ENCODE measurements around the gene GPX4. TPM values are rescaled to one million over a fixed set of nuclear protein-coding genes. Genes with fewer than 3 reads are reported as not detected.

Gene GPX4
- total RNA-seq, 1 experiment from 2014 or later, result 355 TPM

DNA sequence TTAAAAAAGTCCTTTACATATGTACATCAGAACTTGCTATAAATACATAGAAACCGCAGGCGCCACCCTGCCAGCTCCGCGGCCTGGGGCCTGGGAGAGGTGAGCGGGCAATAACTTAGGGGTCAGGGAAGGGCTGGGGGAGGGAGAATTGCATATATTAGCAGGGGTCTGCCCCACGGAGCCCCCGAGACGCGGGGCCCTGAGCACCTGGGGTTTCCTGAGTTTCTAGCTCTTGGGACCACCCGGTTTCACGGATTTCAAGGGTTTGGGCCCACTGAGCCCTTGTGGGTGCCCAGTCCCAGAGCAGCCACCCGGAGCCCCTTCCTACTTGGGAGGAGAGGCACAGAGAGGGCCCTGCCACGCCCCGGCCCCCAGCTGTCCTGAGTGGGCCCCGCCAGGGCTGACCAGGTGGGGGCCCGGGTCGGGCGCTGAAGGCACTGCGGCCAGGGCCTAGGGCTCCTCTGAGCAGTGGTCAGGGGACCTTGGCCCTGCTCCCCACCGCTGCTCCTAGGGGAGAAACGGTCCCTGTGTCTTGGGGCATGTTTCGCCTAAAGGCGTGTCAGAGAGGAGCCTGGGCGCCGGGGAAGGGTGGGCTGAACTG is 4.0 kb downstream of the GPX4 start:
- no peak overlapping the region for H2BK15ac ChIP-seq (ENCODE audit: low read depth, low read length)
- H3K4ac ChIP-seq (ENCODE audit: low read depth, low read length), result no peak overlapping the region
- no CpG with 5 or more reads among the region's 25 CpGs for WGBS (ENCODE audit: extremely low coverage, insufficient read length, low lambda C conversion rate)
- H3T11ph ChIP-seq (ENCODE audit: low read length), result no peak overlapping the region
- H3K79me2 ChIP-seq (ENCODE audit: insufficient read depth, low read length), result no peaks in the 10 kb centered on the region; the same call in 1 of the 2 replicates
- H2BK5ac ChIP-seq (ENCODE audit: insufficient read length, low read length), result no peak overlapping the region
- H4K5ac ChIP-seq (ENCODE audit: insufficient read length, low read depth, low read length), result no peak overlapping the region
- H3K27me3 Mint-ChIP-seq (ENCODE audit: low read depth), result peaks cover 1% of the 10 kb centered on the region
- no peaks in the 10 kb centered on the region for H4K20me1 ChIP-seq (ENCODE audit: control insufficient read depth, insufficient read depth, insufficient read length)
- no peak overlapping the region for H2AK5ac ChIP-seq (ENCODE audit: insufficient read length, low read length)
- H3K4me3 Mint-ChIP-seq, result no peak overlapping the region
- TF ChIP-seq, protein P1, sequence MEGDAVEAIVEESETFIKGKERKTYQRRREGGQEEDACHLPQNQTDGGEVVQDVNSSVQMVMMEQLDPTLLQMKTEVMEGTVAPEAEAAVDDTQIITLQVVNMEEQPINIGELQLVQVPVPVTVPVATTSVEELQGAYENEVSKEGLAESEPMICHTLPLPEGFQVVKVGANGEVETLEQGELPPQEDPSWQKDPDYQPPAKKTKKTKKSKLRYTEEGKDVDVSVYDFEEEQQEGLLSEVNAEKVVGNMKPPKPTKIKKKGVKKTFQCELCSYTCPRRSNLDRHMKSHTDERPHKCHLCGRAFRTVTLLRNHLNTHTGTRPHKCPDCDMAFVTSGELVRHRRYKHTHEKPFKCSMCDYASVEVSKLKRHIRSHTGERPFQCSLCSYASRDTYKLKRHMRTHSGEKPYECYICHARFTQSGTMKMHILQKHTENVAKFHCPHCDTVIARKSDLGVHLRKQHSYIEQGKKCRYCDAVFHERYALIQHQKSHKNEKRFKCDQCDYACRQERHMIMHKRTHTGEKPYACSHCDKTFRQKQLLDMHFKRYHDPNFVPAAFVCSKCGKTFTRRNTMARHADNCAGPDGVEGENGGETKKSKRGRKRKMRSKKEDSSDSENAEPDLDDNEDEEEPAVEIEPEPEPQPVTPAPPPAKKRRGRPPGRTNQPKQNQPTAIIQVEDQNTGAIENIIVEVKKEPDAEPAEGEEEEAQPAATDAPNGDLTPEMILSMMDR (conservative IDR thresholded peaks at IDR 0.05), result no peak
- H3K18ac ChIP-seq (ENCODE audit: insufficient read length, low read depth, low read length), result no peak overlapping the region
- H4K8ac ChIP-seq (replicated peaks; ENCODE audit: insufficient read length, low read depth, low read length), result no peak overlapping the region
- no peak overlapping the region for H4K91ac ChIP-seq (ENCODE audit: insufficient read length, low read depth, low read length)
- H2BK12ac ChIP-seq (ENCODE audit: insufficient read length, low read depth, low read length), result no peak overlapping the region
- no peak overlapping the region for H3K9ac ChIP-seq (ENCODE audit: extremely low read depth, insufficient read length, low read length)
- no peak overlapping the region for H3K56ac ChIP-seq (ENCODE audit: insufficient read length, low read depth, low read length)
- H3K36me3 Mint-ChIP-seq (ENCODE audit: insufficient read depth in 1 of 3, low read depth in 3 of 3), result peaks cover 0 to 19% (median 7%) of the 10 kb centered on the region in 3 experiments; a peak in 3 of 7 replicates
- no peak overlapping the region for H3K14ac ChIP-seq (ENCODE audit: insufficient read depth, low read length)
- H3K23me2 ChIP-seq (ENCODE audit: insufficient read length, low read depth, low read length, poor library complexity, severe bottlenecking), result no peaks in the 10 kb centered on the region
- no peak overlapping the region for H3K4me2 ChIP-seq (ENCODE audit: insufficient read depth, insufficient read length, low read length)
- H3K4me1 Mint-ChIP-seq, result peaks cover 2 to 14% of the 10 kb centered on the region in 2 experiments; a peak in 3 of 4 replicates
- no peaks in the 10 kb centered on the region for H3K9me3 Mint-ChIP-seq
- DNase-seq, result no peak
- no peak overlapping the region for H3K27ac ChIP-seq (ENCODE audit: insufficient read length, low read depth, low read length)
- H2BK120ac ChIP-seq (ENCODE audit: low read depth, low read length, poor library complexity, severe bottlenecking), result no peak overlapping the region
- no peak overlapping the region for H3K27ac Mint-ChIP-seq
- no peak overlapping the region for H3K23ac ChIP-seq (ENCODE audit: insufficient read length, low read depth, low read length)
- no peaks in the 10 kb centered on the region for H3K79me1 ChIP-seq (ENCODE audit: insufficient read depth, low read depth, low read length, poor library complexity, severe bottlenecking)
- H2AFZ ChIP-seq (ENCODE audit: low read length), result no peak overlapping the region
- H3K9me3 ChIP-seq (ENCODE audit: control insufficient read depth, low read depth, low read length), result no peaks in the 10 kb centered on the region
- no peak overlapping the region for H2BK20ac ChIP-seq (ENCODE audit: low read depth, low read length, poor library complexity, severe bottlenecking)
- H3K4me1 ChIP-seq (ENCODE audit: insufficient read depth, low read length), result no peaks in the 10 kb centered on the region
- no peaks in the 10 kb centered on the region for H3K27me3 ChIP-seq (ENCODE audit: insufficient read depth, low read length)
